A673 (cell line): ENCODE data around the gene ADAM19. TPM values are rescaled to one million over a fixed set of nuclear protein-coding genes. Genes with fewer than 3 reads are reported as not detected.

Experiments
- BruUV-seq: library from RNA; stranded (reverse); fragments of 400-500 nt; replicated peaks from 2 replicates; lab custom pipeline; 2021; lab: Mats Ljungman, UMichigan
- CTCF ChIA-PET: fragments of 300-600 bp; sonication (Branson Sonifier 250); formaldehyde crosslinking; loops from one replicate; lab custom pipeline; 2022; ENCODE audit warnings: antibody characterized with exemption; lab: Charles Lee
- POLR2A ChIA-PET: fragments of 300-600 bp; sonication (Branson Sonifier 250); formaldehyde crosslinking; loops from one replicate; lab custom pipeline; 2022; ENCODE audit warnings: antibody characterized with exemption; ENCODE audit not compliant: low non-redundant PET; lab: Charles Lee
- DNase-seq: peaks from one replicate; pipeline ENCODE4 v3.0.0-alpha.2; 2015; ENCODE audit warnings: low spot score
- H3K27ac ChIP-seq: fragments of 200-600 bp; sonication (generic); 2 replicates; pipeline ENCODE4 v1.5.1; 2016; ENCODE audit warnings: mixed run types, low read depth, mild to moderate bottlenecking, mixed read lengths, antibody characterized with exemption, low read length; ENCODE audit not compliant: poor library complexity, severe bottlenecking
- H3K27me3 ChIP-seq: fragments of 200-600 bp; sonication (generic); replicated peaks from 2 replicates; pipeline ENCODE4 v1.6.1; 2017; ENCODE audit warnings: mixed run types, low read depth, mild to moderate bottlenecking, mixed read lengths, antibody characterized with exemption, low read length; ENCODE audit not compliant: insufficient read depth, poor library complexity
- H3K36me3 ChIP-seq: fragments of 200-600 bp; sonication (generic); 2 replicates; pipeline ENCODE4 v1.6.1; 2016; ENCODE audit warnings: mixed run types, mild to moderate bottlenecking, mixed read lengths, antibody characterized with exemption, low read length; ENCODE audit not compliant: insufficient read depth, poor library complexity, severe bottlenecking
- H3K4me1 ChIP-seq: fragments of 200-600 bp; sonication (generic); 2 replicates; pipeline ENCODE4 v1.6.1; 2017; ENCODE audit warnings: mixed run types, mild to moderate bottlenecking, mixed read lengths, antibody characterized with exemption, low read length; ENCODE audit not compliant: insufficient read depth, poor library complexity, severe bottlenecking
- H3K4me3 ChIP-seq: fragments of 200-600 bp; sonication (generic); 2 replicates; pipeline ENCODE4 v1.5.1; 2016; ENCODE audit warnings: low read depth, mixed run types, mild to moderate bottlenecking, mixed read lengths, low read length; ENCODE audit not compliant: poor library complexity, severe bottlenecking
- H3K9me3 ChIP-seq: fragments of 200-600 bp; sonication (generic); 2 replicates; pipeline ENCODE4 v1.6.1; 2016; ENCODE audit warnings: mixed run types, low read depth, mild to moderate bottlenecking, mixed read lengths, antibody characterized with exemption, low read length; ENCODE audit not compliant: poor library complexity, severe bottlenecking
- EZH2 ChIP-seq: fragments of 200-600 bp; sonication (generic); IDR thresholded peaks from 2 replicates; pipeline ENCODE4 v1.6.1; 2017; ENCODE audit warnings: borderline replicate concordance, low read depth, mild to moderate bottlenecking, mixed read lengths, antibody characterized with exemption, low read length; ENCODE audit not compliant: poor library complexity, severe bottlenecking
- intact Hi-C: fragments of 100-400 bp; cut with micrococcal nuclease; formaldehyde crosslinking; loops from one replicate; pipeline ENCODE4 v1.10.0; 2022; ENCODE audit not compliant: unreplicated experiment
- total RNA-seq: library from RNA; stranded (reverse); gene quantifications from 2 replicates; pipeline ENCODE4 v1.2.3, GENCODE V29; 2021
- TF ChIP-seq, protein P1 (sequence below): fragments of 300-800, 200-600 bp; sonication (generic); conservative IDR thresholded peaks from 2 replicates; pipeline ENCODE4 v1.5.1; 2017; ENCODE audit warnings: low read depth, mild to moderate bottlenecking, antibody characterized with exemption, low read length, moderate library complexity, mixed read lengths

Gene ADAM19
- total RNA-seq, 1 experiment from 2014 or later, result 1.7 TPM

DNA sequence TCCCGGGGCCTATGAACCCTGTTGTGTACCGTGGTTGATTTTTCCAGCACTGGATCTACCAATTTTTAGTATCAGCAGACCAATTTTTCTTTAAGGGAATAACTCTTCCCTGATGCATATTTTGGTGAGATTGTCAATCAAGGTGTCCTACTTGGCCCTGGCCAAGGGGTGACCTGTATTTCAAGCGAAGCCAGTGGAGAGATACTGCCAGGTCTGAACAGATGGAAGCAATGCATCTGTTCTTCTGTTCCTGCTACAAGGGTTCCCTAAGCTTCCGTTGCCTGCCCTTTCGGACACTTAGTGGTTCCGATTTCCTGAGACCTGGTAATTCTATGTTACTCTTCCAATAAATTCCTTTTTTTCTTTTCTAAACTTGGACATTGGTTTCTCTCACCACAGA is 37.3 kb downstream of the ADAM19 start:
- CTCF ChIA-PET, result no interaction called here
- no peak for DNase-seq
- Histone ChIP-seq H3K27ac (no peak overlapping the region), H3K27me3 (no peaks in the 10 kb centered on the region), H3K36me3 (no peaks in the 10 kb centered on the region), H3K4me3 (no peak overlapping the region), H3K4me1 (no peaks in the 10 kb centered on the region), H3K9me3 (no peaks in the 10 kb centered on the region)
- no TSS peak for BruUV-seq
- POLR2A ChIA-PET, result no interaction called here
- intact Hi-C loops, result no loop called here
- no peak for TF ChIP-seq EZH2
- TF ChIP-seq, protein P1, sequence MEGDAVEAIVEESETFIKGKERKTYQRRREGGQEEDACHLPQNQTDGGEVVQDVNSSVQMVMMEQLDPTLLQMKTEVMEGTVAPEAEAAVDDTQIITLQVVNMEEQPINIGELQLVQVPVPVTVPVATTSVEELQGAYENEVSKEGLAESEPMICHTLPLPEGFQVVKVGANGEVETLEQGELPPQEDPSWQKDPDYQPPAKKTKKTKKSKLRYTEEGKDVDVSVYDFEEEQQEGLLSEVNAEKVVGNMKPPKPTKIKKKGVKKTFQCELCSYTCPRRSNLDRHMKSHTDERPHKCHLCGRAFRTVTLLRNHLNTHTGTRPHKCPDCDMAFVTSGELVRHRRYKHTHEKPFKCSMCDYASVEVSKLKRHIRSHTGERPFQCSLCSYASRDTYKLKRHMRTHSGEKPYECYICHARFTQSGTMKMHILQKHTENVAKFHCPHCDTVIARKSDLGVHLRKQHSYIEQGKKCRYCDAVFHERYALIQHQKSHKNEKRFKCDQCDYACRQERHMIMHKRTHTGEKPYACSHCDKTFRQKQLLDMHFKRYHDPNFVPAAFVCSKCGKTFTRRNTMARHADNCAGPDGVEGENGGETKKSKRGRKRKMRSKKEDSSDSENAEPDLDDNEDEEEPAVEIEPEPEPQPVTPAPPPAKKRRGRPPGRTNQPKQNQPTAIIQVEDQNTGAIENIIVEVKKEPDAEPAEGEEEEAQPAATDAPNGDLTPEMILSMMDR, result no peak

DNA sequence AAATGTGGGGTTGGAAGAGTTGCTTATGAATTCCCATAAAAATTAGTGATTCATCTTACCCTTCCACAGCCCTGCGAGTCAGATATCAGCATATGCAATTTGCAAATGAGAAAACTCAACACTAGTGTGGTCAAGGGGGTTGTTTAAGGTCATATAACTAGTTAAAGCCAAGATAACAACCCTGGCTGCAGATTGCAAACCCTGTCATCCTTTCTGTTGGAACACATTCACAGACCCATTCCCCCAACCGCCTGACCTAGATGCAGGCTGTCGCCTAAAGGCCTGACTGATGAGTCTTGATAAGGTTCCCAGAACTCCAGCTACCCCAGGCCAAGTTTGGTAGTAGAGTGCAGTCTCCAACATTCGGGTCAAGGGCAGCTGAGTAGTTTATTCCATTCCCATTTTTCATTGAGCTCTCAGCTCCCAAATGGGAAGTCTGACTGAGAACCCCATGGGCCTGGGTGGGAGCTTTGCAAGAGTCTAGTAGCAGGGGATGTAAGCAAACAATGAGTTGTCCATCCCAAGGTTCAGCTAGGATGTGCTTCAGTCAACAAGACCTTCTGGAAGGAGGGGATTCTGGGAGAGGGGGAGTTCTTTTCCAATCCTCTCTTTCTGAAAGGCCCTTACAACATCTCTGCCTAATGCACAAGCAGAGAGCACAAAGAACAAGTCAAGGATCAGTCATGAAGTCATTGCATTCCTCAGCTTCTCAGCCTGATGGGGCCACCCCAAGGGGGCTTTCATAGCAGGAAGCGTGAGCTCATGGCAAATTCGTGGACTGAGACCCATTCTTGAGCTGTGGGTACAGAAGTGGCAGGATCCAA is 40.3 kb downstream of the ADAM19 start:
- ChIA-PET POLR2A (no interaction called here), CTCF (no interaction called here)
- H3K9me3 ChIP-seq, result no peaks in the 10 kb centered on the region
- intact Hi-C loops, result no loop called here
- no peak for TF ChIP-seq EZH2
- TF ChIP-seq, protein P1, result no peak
- H3K4me1 ChIP-seq, result no peaks in the 10 kb centered on the region
- DNase-seq, result no peak
- no TSS peak for BruUV-seq
- no peak overlapping the region for H3K4me3 ChIP-seq
- H3K27me3 ChIP-seq, result no peaks in the 10 kb centered on the region
- H3K36me3 ChIP-seq, result no peaks in the 10 kb centered on the region
- no peak overlapping the region for H3K27ac ChIP-seq

DNA sequence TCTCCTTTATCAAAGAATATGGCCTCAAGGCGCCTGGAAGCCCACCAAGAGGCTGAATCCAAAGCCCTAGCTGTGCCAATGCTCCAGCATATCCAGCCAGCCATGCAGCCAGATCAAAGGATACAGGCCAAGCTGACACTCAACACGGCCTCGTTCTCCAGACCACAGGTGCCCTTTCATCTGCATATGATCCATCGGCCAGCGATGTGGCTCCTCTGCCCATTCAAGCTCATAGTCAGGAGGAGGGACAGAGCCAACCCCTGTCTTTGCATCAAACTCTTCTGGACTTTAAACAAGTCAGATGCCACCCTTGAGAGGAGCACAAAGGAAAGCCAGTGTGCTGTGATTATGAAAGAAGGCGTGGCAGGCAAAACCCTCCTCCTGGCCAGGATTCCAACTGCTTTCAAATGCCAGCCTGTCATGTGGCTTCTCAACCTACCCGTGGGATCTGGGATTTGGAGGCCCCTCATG is 42.5 kb downstream of the ADAM19 start:
- BruUV-seq, result no TSS peak

More for the DNA sequence above, 42.5 kb downstream of the ADAM19 start:
- DNase-seq, result no peak
- TF ChIP-seq, protein P1, result no peak
- no peak for TF ChIP-seq EZH2
- no peak overlapping the region for H3K27ac ChIP-seq
- intact Hi-C loops, result no loop called here
- no peaks in the 10 kb centered on the region for H3K4me1 ChIP-seq
- H3K4me3 ChIP-seq, result no peak overlapping the region
- CTCF ChIA-PET, result no interaction called here
- no peaks in the 10 kb centered on the region for H3K9me3 ChIP-seq
- H3K36me3 ChIP-seq, result no peaks in the 10 kb centered on the region
- POLR2A ChIA-PET, result no interaction called here
- no peaks in the 10 kb centered on the region for H3K27me3 ChIP-seq
